ENCODE data around the gene ACSF2.

GRCh38 chr17:50499721-50500120 lies 73.7 kb downstream of the ACSF2 start:
- no peak for TF ChIP-seq CTCF (IDR thresholded peaks at IDR 0.05; ENCODE audit: low read length)
- TF ChIP-seq EZH2 (optimal IDR thresholded peaks at IDR 0.05; ENCODE audit: low read depth, low read length) = no peak
